HL-60 (cell line): Measurements from ENCODE around the gene DAZAP1.

Experiments
- POLR2AphosphoS5 ChIP-seq: IDR thresholded peaks from 2 replicates; pipeline ENCODE4 v1.6.1; 2012; ENCODE audit warnings: low read depth
- TF ChIP-seq, protein P1 (sequence below): IDR thresholded peaks from one replicate; pipeline ENCODE4 v1.5.1; 2011; ENCODE audit warnings: low read length, control low read depth, inconsistent platforms; ENCODE audit not compliant: insufficient read depth
- TF ChIP-seq, protein P2 (sequence below): IDR thresholded peaks from 2 replicates; pipeline ENCODE4 v1.6.1; 2012; ENCODE audit warnings: low read depth; ENCODE audit not compliant: insufficient replicate concordance

DNA sequence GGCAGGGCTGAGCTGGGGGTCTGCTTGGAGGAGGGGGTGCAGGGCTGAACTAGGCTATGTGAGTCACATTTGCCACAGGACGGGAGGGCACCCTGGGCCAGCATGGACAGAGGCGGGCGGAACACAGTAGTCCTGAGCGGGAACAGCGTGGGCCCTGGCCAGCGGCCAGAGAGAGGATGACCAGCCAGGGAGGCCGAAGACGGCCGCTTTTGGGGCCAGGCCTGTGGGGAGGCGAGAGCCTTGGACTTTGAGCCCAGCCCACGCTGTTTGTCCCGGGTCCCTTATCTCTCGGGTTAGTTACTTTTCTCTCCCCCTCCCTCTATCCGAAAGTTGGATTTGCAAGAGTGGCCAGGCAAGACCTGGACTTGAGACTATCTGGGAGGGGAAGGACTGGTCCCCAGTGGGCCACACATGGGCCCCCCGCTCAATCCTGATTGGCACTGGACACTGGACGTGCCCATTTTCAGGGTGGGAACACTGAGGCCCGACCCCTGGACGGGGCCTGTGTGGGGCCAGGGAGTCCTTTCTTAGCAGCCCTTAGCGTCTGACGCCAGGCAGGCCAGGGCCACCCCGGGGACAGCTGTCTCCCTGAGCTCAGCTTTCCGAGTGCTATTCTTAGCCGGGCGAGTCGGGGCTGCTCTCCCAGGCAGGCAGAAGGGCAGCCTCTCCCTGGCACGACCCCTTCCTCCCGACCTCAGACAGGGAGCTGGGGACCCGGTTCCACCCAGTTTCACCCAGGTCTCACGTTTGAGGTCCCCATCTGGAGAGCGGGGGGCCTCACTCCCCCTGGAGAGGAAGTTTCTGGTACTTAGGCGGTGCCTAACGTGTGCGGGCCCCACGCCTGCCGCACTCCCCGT, 6.9 kb upstream of the DAZAP1 start:
- TF ChIP-seq, protein P1, sequence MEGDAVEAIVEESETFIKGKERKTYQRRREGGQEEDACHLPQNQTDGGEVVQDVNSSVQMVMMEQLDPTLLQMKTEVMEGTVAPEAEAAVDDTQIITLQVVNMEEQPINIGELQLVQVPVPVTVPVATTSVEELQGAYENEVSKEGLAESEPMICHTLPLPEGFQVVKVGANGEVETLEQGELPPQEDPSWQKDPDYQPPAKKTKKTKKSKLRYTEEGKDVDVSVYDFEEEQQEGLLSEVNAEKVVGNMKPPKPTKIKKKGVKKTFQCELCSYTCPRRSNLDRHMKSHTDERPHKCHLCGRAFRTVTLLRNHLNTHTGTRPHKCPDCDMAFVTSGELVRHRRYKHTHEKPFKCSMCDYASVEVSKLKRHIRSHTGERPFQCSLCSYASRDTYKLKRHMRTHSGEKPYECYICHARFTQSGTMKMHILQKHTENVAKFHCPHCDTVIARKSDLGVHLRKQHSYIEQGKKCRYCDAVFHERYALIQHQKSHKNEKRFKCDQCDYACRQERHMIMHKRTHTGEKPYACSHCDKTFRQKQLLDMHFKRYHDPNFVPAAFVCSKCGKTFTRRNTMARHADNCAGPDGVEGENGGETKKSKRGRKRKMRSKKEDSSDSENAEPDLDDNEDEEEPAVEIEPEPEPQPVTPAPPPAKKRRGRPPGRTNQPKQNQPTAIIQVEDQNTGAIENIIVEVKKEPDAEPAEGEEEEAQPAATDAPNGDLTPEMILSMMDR = no peak
- no peak for TF ChIP-seq POLR2AphosphoS5
- TF ChIP-seq, protein P2, sequence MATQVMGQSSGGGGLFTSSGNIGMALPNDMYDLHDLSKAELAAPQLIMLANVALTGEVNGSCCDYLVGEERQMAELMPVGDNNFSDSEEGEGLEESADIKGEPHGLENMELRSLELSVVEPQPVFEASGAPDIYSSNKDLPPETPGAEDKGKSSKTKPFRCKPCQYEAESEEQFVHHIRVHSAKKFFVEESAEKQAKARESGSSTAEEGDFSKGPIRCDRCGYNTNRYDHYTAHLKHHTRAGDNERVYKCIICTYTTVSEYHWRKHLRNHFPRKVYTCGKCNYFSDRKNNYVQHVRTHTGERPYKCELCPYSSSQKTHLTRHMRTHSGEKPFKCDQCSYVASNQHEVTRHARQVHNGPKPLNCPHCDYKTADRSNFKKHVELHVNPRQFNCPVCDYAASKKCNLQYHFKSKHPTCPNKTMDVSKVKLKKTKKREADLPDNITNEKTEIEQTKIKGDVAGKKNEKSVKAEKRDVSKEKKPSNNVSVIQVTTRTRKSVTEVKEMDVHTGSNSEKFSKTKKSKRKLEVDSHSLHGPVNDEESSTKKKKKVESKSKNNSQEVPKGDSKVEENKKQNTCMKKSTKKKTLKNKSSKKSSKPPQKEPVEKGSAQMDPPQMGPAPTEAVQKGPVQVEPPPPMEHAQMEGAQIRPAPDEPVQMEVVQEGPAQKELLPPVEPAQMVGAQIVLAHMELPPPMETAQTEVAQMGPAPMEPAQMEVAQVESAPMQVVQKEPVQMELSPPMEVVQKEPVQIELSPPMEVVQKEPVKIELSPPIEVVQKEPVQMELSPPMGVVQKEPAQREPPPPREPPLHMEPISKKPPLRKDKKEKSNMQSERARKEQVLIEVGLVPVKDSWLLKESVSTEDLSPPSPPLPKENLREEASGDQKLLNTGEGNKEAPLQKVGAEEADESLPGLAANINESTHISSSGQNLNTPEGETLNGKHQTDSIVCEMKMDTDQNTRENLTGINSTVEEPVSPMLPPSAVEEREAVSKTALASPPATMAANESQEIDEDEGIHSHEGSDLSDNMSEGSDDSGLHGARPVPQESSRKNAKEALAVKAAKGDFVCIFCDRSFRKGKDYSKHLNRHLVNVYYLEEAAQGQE = no peak
